ENCODE data around the gene RAB11A.

RAB11A gene

DNA sequence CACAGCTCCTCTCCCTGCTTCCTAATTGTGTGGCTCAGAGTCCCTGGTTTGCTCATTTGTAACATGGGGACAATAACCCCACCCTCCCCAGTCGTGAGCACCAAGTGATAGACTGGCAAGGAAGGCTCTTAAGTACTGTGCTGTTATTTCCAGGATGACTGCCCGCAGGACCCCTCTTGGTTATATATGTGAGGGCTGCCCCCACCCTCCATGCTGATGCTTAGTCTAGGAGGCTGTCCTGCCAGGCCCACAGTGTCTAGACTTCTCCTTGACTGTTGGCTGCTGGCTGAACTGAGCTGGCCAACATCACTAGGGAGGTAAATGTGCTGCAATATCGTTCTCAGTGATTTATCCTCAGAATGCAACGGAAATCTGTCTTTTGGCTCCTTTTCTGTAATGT, 45.1 kb downstream of the RAB11A start:
- FAIRE-seq (no peak), DNase-seq (ENCODE audit: insufficient read length, low spot score) (no peak)

DNA sequence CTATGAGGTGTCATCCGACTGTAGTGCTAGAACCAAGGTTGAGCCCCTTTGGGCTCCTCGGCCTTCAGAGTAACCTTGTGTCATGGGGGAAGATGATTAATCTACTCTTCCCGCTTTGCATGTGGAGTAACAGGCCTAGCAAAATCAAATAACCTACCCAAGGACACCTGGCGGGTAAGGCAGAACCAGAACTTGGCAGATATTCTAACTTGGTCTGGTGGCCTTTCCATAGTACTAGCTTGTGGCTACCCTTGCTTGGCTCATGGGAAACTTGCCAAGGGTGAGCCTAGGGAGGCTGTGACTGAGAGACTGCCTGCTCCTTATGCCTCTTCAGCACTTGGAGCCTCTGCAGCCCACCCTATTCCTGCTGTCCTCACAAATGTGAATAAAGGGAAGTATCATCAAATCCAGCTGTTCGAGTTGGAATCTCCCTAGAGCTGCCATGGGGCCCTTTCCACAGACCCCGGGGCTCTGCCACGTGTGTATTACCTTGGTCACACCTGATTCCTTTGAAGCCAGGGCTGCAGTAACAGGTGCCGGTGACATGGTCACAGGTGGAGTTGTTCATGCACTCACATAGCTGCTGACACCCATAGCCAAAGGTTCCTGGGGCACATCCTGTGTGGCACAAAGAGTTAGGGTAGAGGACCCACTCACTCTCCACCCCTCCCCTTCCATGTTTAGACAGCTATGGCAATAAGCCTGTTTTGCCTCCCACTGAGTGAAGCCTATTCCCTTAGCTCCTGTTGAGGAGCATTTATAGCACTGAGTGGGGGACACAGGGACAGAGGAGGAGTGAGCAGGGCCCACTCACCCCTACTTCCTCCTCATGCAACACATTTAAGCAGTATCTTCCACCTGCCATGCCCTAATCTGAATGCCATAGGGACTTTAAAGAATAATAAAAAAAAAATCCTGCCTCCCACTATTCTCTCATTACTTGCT, 46.0 kb downstream of the RAB11A start:
- no peak for FAIRE-seq
- DNase-seq (ENCODE audit: insufficient read length, low spot score) = no peak

DNA sequence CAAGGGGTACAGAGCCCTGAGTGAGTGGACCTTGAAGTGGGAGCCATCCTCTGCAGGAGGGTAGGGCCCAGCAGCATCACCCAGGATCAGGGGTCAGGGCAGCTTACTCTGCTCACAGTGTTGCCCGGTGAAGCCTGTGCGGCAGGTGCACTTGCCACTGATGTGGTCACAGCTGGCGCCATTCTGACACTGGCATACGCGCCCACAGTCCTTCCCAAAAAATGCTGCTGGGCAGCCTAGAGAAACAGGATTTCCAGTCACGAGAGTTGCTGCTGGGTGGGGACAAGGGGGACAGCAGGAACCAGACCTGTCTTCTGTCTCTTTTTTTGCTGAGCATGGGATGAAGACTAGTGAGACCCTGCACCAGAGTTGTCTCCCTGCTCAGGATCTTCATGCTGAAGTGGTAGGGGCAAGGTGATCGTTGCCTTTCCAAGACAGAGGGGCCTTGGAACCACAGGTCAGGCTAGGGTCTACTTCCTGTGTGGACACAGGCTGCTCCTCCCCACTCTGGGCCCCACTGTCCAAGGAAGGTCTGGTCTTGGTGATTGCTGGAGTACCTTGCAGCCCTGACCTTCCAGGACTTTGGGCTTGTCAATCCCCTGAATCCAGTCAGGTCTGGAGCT, 46.9 kb downstream of the RAB11A start:
- FAIRE-seq = no peak
- no peak for DNase-seq (ENCODE audit: insufficient read length, low spot score)

DNA sequence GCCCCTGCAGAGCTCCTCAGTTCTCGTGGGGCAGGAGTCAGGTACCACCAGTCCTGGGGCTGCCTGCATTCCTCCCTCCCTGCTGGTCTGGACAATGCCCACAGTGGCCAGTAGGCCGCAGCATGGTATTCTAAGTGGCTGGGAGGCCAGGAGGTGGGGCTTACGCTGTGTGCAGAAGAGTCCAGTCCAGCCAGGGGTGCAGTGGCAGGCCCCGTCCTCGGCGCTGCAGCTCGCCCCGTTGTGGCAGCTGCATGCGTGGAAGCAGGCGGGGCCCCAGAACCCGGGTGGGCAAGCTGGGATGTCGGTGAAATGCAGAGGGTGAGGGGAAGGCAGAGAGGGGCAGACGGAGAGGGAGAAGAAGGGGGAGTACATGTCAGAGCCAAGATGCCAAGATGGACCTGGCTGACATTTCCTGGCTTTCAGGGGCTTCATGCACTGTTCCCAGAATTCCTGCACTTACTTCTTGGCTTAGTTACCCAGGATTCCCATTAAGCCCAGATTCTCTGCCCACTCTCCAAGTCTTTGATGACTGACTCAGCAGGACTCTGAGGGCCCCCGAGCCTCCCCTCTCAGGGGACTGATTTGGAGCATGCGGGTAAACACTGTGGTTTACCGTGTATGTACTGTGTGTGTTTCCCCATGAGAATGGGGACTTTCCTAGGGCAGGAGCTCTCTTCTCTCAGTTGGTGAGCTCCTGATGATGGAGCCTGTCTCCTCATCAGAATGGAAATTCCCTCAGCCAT, 47.5 kb downstream of the RAB11A start:
- FAIRE-seq = no peak
- peak; percentile 77 for DNase-seq (ENCODE audit: insufficient read length, low spot score)

DNA sequence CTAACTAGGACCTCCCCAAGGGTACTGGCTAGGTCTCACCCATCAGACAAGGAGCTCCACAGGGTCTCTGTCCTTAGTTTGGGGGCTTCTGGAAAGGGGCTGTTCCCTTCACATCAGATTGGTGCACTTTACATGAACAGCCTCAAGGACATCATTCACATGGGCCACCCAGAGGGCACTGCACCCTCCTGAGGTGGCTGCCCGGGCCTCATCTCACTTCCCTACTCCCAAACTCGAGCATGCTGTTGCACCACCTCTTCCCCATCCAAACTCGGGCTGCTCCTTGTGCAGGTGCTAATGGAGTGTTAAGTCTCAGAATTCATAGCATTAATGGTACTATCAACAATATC, 48.1 kb downstream of the RAB11A start:
- no peak for DNase-seq (ENCODE audit: insufficient read length, low spot score)
- FAIRE-seq = no peak

DNA sequence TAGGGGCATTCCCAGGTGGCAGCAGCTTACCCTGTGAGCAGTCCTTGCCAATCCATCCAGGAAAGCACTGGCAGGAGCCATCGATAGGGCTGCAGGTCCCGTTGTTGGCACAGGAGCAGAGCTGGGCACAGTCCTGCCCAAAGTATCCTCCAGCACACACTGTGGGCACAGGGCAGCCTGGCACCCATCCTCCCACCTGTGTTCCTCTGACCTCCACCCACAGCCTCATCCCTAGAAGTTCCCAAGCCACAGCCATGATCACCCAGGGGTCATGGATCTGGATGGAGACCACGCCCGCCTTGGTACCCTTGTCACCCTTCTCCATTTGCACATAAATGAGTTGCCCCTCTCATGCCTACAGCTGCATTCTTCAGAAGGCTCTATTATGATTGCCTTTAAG, 48.6 kb downstream of the RAB11A start:
- FAIRE-seq = no peak
- DNase-seq (ENCODE audit: insufficient read length, low spot score) = no peak

DNA sequence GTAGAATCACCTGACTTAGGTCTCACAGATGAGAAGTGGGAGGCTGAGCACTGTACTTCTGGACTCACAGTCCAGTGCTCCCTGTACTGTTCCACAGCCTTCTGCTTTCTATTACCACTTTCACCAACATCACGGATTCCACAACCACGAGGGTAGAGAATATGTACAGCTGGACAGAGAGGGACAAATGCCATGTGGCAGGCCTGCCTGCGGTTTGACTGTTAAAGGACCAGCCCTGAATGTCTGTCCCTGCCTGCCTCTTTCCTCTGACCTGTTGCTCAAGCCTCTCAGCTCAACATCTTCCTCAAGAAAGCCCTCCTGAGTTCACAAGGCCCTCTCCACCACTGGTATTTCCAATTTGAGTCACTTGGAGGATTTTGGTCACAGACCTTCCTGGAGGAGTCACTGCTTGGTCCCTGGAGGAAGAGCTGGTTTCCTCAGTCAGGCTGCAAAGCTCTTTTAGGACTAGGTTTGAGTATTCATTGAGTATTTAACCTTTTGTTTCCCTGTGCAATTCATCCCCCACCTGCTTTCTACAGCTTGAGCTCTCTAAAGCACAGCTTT, 49.1 kb downstream of the RAB11A start:
- no peak for FAIRE-seq
- DNase-seq (ENCODE audit: insufficient read length, low spot score) = no peak

DNA sequence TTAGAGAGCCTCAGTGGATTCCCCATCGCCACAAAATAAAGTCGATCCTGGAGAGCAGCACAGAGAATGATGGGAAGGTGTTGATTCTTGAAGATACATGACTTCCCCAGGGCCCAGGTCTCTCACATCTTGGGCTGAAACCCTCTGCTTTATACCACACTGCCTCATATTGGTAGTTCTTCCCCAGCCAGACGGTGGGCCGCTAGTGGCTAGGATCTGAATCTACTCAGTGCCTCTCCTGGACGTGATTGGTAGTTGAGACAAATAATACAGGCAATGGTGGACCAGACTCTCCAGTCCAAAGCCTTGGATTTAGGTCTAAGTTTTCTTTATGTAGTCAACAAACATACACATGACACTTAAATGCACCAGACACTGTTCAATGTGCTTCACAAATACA, 49.7 kb downstream of the RAB11A start:
- no peak for FAIRE-seq
- DNase-seq (ENCODE audit: insufficient read length, low spot score) = no peak

DNA sequence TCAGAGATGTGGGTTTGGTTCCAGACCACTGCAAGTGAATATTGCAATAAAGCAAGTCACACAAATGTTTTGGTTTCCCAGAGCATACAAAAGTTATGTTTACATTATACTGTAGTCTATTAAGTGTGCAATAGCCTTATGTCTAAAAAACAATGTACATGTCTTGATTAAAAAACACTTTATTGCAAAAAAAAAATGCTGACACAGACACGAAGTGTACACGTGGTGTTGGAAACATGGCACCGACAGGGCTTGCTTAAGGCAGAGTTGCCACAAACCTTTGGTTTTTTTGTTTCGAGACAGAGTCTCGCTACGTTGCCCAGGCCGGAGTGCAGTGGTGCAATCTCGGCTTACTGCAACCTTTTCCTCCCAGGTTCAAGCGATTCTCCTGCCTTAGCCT, 50.1 kb downstream of the RAB11A start:
- no peak for FAIRE-seq
- no peak for DNase-seq (ENCODE audit: insufficient read length, low spot score)

DNA sequence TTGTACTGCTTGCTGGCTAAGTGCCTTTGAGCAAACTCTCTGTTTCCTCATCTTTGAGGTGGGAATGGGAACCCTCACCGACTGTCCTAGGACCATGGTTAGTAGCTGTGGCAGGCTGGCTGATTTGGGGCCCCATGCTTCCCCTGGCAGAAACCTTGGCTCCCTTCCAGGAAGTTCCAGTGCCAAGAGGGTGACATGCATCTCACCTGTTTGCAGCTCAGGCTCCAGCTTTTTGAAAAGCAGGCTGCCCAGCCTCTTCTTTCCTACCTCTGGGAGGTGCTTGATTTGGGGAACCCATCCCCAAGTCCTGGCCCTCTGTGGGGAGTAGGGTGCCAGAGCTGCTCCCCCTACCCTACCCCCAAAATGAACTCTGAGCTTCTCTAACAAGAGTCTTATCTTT, 50.8 kb downstream of the RAB11A start:
- no peak for FAIRE-seq
- no peak for DNase-seq (ENCODE audit: insufficient read length, low spot score)

DNA sequence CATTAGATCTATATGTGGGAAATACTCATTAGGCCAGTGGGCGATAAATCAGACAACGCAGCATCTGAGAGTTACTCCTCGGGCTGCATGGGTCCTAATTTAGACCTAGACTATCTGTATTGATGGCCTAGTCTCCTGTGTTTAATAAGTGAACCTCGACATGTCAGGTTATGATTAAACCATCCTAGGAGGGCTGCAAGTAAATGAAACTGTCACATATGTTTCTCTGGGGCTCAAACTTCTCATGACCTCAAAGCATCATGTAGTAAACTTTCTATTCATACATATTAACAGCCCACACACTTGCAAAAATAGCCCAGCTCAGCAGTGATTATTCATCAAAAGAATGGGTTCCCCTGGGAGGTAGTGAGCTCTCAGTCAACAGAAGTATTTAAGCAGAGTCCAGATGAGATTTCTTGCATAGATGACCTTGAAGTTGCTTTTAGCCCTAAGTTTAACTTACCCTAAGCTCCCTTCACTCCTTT, 51.6 kb downstream of the RAB11A start:
- FAIRE-seq = no peak
- DNase-seq (ENCODE audit: insufficient read length, low spot score) = no peak

DNA sequence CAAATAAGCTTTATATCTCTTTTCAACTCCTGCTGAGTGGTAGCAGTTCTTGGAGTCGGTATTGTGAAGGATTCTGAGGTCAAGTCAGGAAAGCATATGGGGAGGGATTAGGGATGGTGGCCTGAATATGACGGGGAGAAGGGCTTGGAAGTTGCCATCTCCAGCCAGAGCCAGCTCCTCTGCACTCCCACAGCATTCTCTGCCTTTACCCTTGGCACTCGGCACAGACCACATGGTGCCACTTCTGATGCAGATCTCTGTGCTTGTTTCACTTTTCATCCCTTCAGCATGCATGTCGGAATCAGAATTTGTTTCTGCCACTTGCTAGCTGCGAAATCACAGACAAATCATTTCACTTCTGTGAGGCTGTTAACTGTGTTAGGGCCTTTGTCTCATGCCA, 52.5 kb downstream of the RAB11A start:
- no peak for DNase-seq (ENCODE audit: insufficient read length, low spot score)
- no peak for FAIRE-seq

DNA sequence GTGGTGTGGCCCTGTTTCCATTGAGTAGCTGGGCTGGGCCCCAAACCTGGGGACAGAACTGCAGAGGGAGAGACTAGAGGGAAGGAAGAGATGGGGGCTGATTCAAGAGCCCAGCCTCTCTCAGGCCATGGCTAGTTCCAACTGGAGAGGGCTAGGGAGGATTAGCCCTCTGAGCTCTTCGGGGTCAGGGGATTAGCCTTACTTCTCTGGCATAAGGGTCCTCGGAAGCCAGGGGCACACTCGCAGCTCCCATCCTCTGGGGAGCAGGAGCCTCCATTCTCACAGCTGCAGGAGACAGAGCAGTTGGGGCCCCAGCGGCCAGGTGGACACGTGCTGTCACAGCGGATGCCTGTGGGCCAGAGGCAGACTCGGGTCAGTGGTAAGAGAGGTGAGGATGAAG, 53.3 kb downstream of the RAB11A start:
- no peak for DNase-seq (ENCODE audit: insufficient read length, low spot score)
- no peak for FAIRE-seq

DNA sequence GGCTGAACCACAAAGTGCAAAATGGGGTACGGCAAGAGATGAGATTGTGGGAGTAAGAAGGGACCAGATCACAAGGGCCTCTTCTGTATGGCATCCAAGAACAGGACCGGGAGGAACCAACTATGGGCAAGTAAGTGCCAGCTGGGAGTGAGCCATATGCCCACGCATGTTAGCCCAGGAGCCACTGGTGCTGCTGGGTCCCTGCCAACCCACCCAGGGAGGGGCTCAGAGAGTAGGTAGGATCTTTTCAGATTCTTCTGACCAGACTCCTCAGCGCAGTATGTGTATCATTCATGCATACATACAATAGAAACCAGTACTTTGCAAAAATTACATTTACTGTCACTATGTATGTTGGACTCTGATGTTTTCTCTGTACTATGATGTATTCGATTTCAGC, 54.0 kb downstream of the RAB11A start:
- no peak for FAIRE-seq
- no peak for DNase-seq (ENCODE audit: insufficient read length, low spot score)

DNA sequence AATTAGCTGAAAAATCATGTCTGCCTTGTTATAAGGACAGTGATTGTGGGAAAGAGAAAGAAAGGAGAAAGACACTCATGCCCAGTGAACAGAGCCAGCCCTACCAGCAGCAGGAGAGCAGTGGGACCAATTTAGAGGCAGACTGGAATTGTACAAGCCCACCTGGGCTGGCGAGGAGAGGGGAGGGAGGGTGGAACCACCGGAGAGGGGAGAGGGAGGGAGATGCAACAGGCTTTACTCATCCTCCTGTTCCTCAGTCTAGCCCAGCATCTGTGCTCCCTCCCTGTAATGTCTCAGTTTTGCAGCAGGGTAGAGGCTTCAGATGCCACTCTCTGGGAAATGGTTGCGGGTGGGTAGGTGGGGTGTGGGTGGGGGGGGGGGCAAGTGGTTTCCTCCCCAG, 54.7 kb downstream of the RAB11A start:
- no peak for FAIRE-seq
- DNase-seq (ENCODE audit: insufficient read length, low spot score) = no peak

DNA sequence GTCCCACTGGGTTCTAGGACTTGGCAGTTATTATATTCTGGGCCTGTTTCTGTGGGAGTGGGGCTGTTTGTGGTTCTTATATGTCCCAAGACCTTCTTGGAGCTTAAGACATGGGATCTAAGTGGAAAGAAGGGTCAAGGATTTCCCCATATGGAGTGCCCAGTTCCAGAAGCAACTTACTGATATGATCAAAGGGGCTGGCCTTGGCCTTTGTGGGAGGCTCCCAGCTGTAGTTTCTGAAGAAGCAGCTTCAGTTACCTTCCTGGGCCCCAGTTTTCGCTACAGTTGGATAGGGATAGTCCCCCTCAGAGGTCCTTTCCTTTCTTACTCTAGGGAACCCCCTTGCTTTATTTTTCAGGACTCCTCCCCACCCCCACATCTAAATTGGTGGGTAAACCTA, 56.0 kb downstream of the RAB11A start:
- no peak for DNase-seq (ENCODE audit: insufficient read length, low spot score)
- FAIRE-seq = no peak

DNA sequence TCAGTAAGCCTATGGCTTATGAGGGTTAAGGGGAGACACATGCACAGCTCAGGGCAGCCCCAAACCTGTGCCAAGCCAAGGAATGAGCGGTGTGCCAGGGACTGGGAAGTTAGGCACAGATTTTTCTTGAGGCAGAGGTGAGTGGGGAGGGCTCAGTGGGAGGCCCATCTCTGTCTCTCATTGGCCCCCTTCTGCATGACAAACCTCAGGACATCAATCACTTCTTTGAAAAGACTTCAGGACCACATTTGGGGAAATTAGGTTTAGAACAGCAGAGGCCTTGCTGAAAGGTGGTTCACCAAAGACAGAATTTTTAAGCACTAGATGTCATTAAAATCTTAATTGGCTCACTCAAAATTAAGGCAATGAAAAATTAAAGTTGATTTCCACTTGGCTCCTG, 57.2 kb downstream of the RAB11A start:
- FAIRE-seq (no peak), DNase-seq (ENCODE audit: insufficient read length, low spot score) (no peak)

DNA sequence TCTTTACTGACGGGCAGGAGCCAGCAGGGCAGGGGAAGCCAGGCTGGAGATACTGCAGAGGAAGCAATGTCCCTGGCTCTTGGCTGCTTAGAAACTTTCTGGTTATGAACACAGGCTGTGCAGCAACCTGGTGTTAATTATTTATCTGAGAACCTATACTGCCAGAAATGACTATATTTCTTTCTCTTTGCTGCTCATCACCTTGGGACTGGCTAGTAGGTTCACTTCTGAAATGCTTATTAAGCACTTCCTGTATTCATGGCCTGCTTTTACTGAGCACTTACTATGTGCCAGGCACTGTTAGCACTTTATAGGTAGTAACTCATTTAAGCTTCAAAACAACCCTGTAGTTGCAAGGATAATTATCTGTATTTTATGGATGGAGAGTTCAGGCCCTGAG, 57.6 kb downstream of the RAB11A start:
- no peak for FAIRE-seq

DNA sequence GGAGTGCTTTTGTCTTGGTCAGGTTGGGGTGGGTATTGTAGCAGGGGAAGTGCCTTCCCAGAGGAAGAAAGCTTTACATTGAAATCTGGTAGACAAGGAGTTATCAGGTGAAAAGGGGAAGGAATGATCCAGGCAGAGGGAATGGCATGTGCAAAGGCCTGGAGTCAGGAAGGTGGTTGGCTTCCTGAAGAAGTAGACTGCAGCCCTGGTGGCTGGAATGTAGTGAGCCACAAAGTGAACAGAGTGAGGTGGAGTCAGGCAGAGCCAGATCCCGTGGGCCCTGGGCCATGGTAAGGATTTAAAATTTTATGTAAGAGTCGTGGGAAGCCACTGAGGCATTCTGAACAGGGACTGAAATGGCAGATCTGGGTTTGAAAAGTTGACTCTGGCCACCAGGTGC, 58.3 kb downstream of the RAB11A start:
- DNase-seq (ENCODE audit: insufficient read length, low spot score) (no peak), FAIRE-seq (no peak)

More for the DNA sequence above, 57.6 kb downstream of the RAB11A start:
- DNase-seq (ENCODE audit: insufficient read length, low spot score) = no peak

DNA sequence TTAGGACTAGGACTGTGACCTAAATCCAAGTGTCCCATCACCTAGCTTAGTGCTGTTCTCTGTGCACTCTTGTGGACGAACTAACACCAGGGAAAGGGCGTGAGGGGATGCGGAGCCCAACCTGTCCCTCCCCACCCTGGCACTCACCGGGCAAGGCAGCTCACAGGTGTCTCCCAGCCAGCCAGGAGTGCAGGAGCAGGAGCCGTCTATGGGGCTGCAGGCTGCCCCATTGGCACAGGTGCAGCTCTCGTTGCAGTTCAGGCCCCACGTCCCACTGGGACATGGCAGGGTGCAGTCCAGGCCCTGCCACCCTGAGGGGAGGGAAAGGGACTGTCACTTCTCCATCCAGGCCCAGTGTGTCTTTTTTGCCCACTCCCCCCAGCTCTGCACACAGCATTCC, 60.3 kb downstream of the RAB11A start:
- DNase-seq (ENCODE audit: insufficient read length, low spot score) (no peak), FAIRE-seq (no peak)

DNA sequence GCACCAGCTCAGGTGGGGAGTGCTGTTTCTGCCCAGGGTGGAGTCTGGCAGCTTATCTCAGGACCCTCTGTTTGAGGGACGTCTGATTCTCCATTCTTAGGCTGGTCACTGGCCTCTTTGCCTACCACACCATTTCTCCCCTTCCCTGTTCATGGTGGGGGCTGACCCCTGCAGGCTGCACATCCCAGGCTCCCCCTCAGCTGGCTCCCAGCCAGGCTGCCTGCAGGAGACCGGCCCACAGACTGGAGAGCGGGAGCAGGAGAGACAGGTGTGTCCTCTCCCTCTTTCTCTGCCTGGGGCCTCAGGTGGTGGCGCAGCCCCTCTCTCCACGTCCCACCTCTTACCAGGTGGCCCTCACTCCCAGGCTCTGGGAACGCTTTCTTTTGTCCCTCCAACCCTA, 60.8 kb downstream of the RAB11A start:
- FAIRE-seq (no peak), DNase-seq (ENCODE audit: insufficient read length, low spot score) (no peak)

All from HTR-8/SVneo (cell line).